Measurements from ENCODE around the gene COL5A1.

COL5A1 gene

GRCh38 chr9:134880484-134881312, 239.1 kb downstream of the COL5A1 start, which contains the start of gene FCN2:
Gene FCN2, plus strand, starts transcription at chr9:134880810. Its CDS starts 12 bp downstream, at chr9:134880822.
- TF ChIP-seq TCF4 (CRISPR knock-in tag; IDR thresholded peaks at IDR 0.05; ENCODE audit: borderline replicate concordance) (no peak), ZNF565 (CRISPR knock-in tag; conservative IDR thresholded peaks at IDR 0.05; ENCODE audit: low read depth) (no peak), OSR1 (CRISPR knock-in tag; IDR thresholded peaks at IDR 0.05) (no peak), ZNF8 (CRISPR knock-in tag; IDR thresholded peaks at IDR 0.05) (no peak), CSDC2 (CRISPR knock-in tag; IDR thresholded peaks at IDR 0.05) (no peak), ZFP3 (CRISPR knock-in tag; IDR thresholded peaks at IDR 0.05) (no peak), PPARA (CRISPR knock-in tag; IDR thresholded peaks at IDR 0.05; ENCODE audit: borderline replicate concordance) (no peak), ARNTL (CRISPR knock-in tag; IDR thresholded peaks at IDR 0.05; ENCODE audit: borderline replicate concordance, low read depth) (no peak), ESRRG (CRISPR knock-in tag; IDR thresholded peaks at IDR 0.05) (no peak)
- ATAC-seq: no peak

- no peak for ATAC-seq
Observed at GRCh38 chr9:134881313-134881670, 239.7 kb downstream of the COL5A1 start.

GRCh38 chr9:134882204-134882785, 240.7 kb downstream of the COL5A1 start:
- no peak for ATAC-seq
- TF ChIP-seq ZFP3 (CRISPR knock-in tag; IDR thresholded peaks at IDR 0.05): no peak
- no peak for TF ChIP-seq ZFP30 (CRISPR knock-in tag; IDR thresholded peaks at IDR 0.05)
- no peak for TF ChIP-seq ARNTL (CRISPR knock-in tag; IDR thresholded peaks at IDR 0.05; ENCODE audit: borderline replicate concordance, low read depth)
- TF ChIP-seq ZNF8 (CRISPR knock-in tag; IDR thresholded peaks at IDR 0.05): no peak
- TF ChIP-seq CREB5 (CRISPR knock-in tag; IDR thresholded peaks at IDR 0.05; ENCODE audit: low read depth): no peak
- TF ChIP-seq SNAI2 (CRISPR knock-in tag; IDR thresholded peaks at IDR 0.05): no peak
- no peak for TF ChIP-seq RARB (CRISPR knock-in tag; IDR thresholded peaks at IDR 0.05)
- TF ChIP-seq PPARA (CRISPR knock-in tag; IDR thresholded peaks at IDR 0.05; ENCODE audit: borderline replicate concordance): no peak
- TF ChIP-seq ZNF70 (CRISPR knock-in tag; IDR thresholded peaks at IDR 0.05): no peak
- TF ChIP-seq ESRRG (CRISPR knock-in tag; IDR thresholded peaks at IDR 0.05): no peak
- TF ChIP-seq CSDC2 (CRISPR knock-in tag; IDR thresholded peaks at IDR 0.05): no peak
- no peak for TF ChIP-seq ZNF565 (CRISPR knock-in tag; conservative IDR thresholded peaks at IDR 0.05; ENCODE audit: low read depth)
- TF ChIP-seq ZC3H10 (CRISPR knock-in tag; IDR thresholded peaks at IDR 0.05): no peak
- no peak for TF ChIP-seq TCF4 (CRISPR knock-in tag; IDR thresholded peaks at IDR 0.05; ENCODE audit: borderline replicate concordance)
- no peak for TF ChIP-seq ISL1 (CRISPR knock-in tag; IDR thresholded peaks at IDR 0.05)
- TF ChIP-seq OSR1 (CRISPR knock-in tag; IDR thresholded peaks at IDR 0.05): no peak

More at GRCh38 chr9:134881313-134881670, 239.7 kb downstream of the COL5A1 start:
- TF ChIP-seq GLIS3 (CRISPR knock-in tag; IDR thresholded peaks at IDR 0.05) (no peak), TCF4 (CRISPR knock-in tag; IDR thresholded peaks at IDR 0.05; ENCODE audit: borderline replicate concordance) (no peak), TSHZ2 (CRISPR knock-in tag; IDR thresholded peaks at IDR 0.05) (no peak), ZC3H10 (CRISPR knock-in tag; IDR thresholded peaks at IDR 0.05) (no peak), CREB5 (CRISPR knock-in tag; IDR thresholded peaks at IDR 0.05; ENCODE audit: low read depth) (no peak), TOX (CRISPR knock-in tag; IDR thresholded peaks at IDR 0.05; ENCODE audit: borderline replicate concordance) (no peak), RARB (CRISPR knock-in tag; IDR thresholded peaks at IDR 0.05) (no peak), ZNF8 (CRISPR knock-in tag; IDR thresholded peaks at IDR 0.05) (no peak), PATZ1 (CRISPR knock-in tag; IDR thresholded peaks at IDR 0.05; ENCODE audit: borderline replicate concordance) (no peak), ARNTL (CRISPR knock-in tag; IDR thresholded peaks at IDR 0.05; ENCODE audit: borderline replicate concordance, low read depth) (no peak), PPARA (CRISPR knock-in tag; IDR thresholded peaks at IDR 0.05; ENCODE audit: borderline replicate concordance) (no peak), BACH2 (CRISPR knock-in tag; IDR thresholded peaks at IDR 0.05; ENCODE audit: borderline replicate concordance) (no peak), ESRRG (CRISPR knock-in tag; IDR thresholded peaks at IDR 0.05) (no peak), ZNF70 (CRISPR knock-in tag; IDR thresholded peaks at IDR 0.05) (no peak), ZNF565 (CRISPR knock-in tag; conservative IDR thresholded peaks at IDR 0.05; ENCODE audit: low read depth) (no peak)

All from SK-N-SH treated with all-trans-retinoic acid at 6 μM for 48 hours (cell line).